MG63 (cell line): ENCODE results near the gene JSRP1. TPM values are rescaled to one million over a fixed set of nuclear protein-coding genes. Genes with fewer than 3 reads are reported as not detected.

ENCODE experiments used
- total RNA-seq: library from RNA; depleted of rRNA; stranded (reverse); fragments of >200 nt; shearing (Covaris generic); gene quantifications from 2 replicates; pipeline ENCODE4 v1.2.3, GENCODE V29; 2014; ENCODE audit warnings: low replicate concordance; rRNA removed

The JSRP1 gene
- total RNA-seq, 1 experiment from 2014 or later: not detected

Other genes starting within 250 kb of the JSRP1 start
- gene BTBD2, start 240.7 kb downstream of the JSRP1 start, total RNA-seq: 34.4 and 36.4 TPM in 2 replicates
- gene MKNK2, start 205.2 kb downstream of the JSRP1 start, total RNA-seq: 17.9 and 38.6 TPM in 2 replicates
- gene MOB3A, start 160.1 kb downstream of the JSRP1 start, total RNA-seq: 9.4 and 9.7 TPM in 2 replicates
- not detected in 2 replicates for gene IZUMO4, start 159.5 kb downstream of the JSRP1 start, total RNA-seq
- 65.6 and 91.8 TPM in 2 replicates for gene AP3D1, start 104.9 kb downstream of the JSRP1 start, total RNA-seq
- 3.5 and 5.4 TPM in 2 replicates for gene DOT1L, start 92.5 kb downstream of the JSRP1 start, total RNA-seq
- gene PLEKHJ1, start 20.1 kb downstream of the JSRP1 start, total RNA-seq: 23.1 and 25.6 TPM in 2 replicates
- 5.5 and 23.7 TPM in 2 replicates for gene SF3A2, start 19.6 kb downstream of the JSRP1 start, total RNA-seq
- 0.49 and 4.1 TPM in 2 replicates for gene AMH, start 7.1 kb downstream of the JSRP1 start, total RNA-seq
- gene PEAK3, start 25.8 kb upstream of the JSRP1 start, total RNA-seq: not detected in 2 replicates
- not detected in 2 replicates for gene LINGO3, start 51.7 kb upstream of the JSRP1 start, total RNA-seq
- 73.8 and 259 TPM in 2 replicates for gene LSM7, start 72.2 kb upstream of the JSRP1 start, total RNA-seq
- 14.9 and 17.8 TPM in 2 replicates for gene SPPL2B, start 72.3 kb upstream of the JSRP1 start, total RNA-seq
- not detected in 2 replicates for gene TMPRSS9, start 103.8 kb upstream of the JSRP1 start, total RNA-seq
- 17.2 and 34.5 TPM in 2 replicates for gene TIMM13, start 171.2 kb upstream of the JSRP1 start, total RNA-seq
- 124 and 171 TPM in 2 replicates for gene LMNB2, start 200.5 kb upstream of the JSRP1 start, total RNA-seq
- gene GADD45B, start 219.7 kb upstream of the JSRP1 start, total RNA-seq: 36.4 and 48.7 TPM in 2 replicates